Astrocyte of the cerebellum (primary cell): Measurements from ENCODE around the gene PROCR.

Experiments used
- DNase-seq: peaks from one replicate; pipeline ENCODE4 v3.0.0-alpha.2; 2011; ENCODE audit warnings: low read depth
- H3K4me3 ChIP-seq: 2 replicates; pipeline ENCODE4 v1.5.1; 2011; ENCODE audit warnings: mild to moderate bottlenecking, low read depth, low read length, moderate library complexity
- CTCF ChIP-seq: IDR thresholded peaks from 2 replicates; pipeline ENCODE4 v1.5.1; 2012; ENCODE audit warnings: low read length, low read depth, moderate library complexity, mild to moderate bottlenecking; ENCODE audit errors: missing control alignments
- in situ Hi-C: cut with HindIII; loops from 2 replicates; pipeline ENCODE4 v1.10.0; 2017; ENCODE audit warnings: low sequenced_read_pairs

The PROCR gene

GRCh38 chr20:35215066-35215956 is 43.4 kb downstream of the PROCR start:
- no peak overlapping the region for H3K4me3 ChIP-seq
- DNase-seq = no peak
- no peak for TF ChIP-seq CTCF
- in situ Hi-C loops = no loop called here

- no peak for DNase-seq
- in situ Hi-C loops = no loop called here
- TF ChIP-seq CTCF = no peak
- H3K4me3 ChIP-seq = no peak overlapping the region
Observed at GRCh38 chr20:35216541-35216940, 44.7 kb downstream of the PROCR start.

GRCh38 chr20:35223941-35224340 is 52.1 kb downstream of the PROCR start:
- in situ Hi-C loops = no loop called here
- no peak overlapping the region for H3K4me3 ChIP-seq
- TF ChIP-seq CTCF = no peak
- DNase-seq = no peak

- in situ Hi-C loops = no loop called here
- TF ChIP-seq CTCF = no peak
Observed at GRCh38 chr20:35224536-35224935, 52.7 kb downstream of the PROCR start.

DNA sequence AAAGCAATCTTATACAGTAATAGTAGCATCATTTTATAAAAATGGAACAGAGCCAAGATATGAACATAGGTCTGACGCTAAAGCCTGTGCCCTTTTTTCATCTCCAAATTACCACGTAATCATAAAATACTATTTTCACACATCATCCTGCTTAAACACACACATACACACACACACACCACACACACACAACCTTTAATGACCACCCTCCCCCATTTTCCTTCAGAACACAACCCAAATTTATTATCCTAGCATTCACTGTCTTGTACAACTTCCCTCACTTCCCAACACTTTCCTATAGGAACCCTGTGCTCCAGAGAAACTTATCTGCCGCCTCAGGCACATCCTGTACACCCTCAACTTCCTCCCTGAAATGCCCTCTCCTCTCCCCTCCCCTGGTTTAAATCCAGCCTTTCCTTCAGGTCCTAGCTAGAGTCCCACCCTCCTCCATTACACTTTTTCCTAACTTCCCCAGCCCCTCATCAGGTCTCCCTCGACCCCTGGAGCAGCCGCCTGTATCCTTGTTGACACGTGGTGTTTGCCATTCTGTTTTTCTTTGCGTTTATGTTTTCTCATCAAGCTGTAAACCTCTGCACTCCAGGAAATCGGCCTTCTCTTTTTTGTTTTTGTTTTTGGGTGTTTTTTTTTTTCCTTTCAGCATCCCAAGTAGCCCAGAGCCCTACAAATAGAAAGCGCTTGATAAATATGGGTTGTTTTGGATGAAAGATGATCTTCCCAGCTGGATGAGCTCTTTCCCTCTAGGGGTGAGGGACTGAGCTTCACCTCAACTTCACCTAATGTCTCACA is 53.6 kb downstream of the PROCR start:
- no peak for TF ChIP-seq CTCF
- in situ Hi-C loops = no loop called here
- no peak for DNase-seq
- H3K4me3 ChIP-seq = no peak overlapping the region

More at GRCh38 chr20:35224536-35224935, 52.7 kb downstream of the PROCR start:
- H3K4me3 ChIP-seq = no peak overlapping the region
- no peak for DNase-seq

DNA sequence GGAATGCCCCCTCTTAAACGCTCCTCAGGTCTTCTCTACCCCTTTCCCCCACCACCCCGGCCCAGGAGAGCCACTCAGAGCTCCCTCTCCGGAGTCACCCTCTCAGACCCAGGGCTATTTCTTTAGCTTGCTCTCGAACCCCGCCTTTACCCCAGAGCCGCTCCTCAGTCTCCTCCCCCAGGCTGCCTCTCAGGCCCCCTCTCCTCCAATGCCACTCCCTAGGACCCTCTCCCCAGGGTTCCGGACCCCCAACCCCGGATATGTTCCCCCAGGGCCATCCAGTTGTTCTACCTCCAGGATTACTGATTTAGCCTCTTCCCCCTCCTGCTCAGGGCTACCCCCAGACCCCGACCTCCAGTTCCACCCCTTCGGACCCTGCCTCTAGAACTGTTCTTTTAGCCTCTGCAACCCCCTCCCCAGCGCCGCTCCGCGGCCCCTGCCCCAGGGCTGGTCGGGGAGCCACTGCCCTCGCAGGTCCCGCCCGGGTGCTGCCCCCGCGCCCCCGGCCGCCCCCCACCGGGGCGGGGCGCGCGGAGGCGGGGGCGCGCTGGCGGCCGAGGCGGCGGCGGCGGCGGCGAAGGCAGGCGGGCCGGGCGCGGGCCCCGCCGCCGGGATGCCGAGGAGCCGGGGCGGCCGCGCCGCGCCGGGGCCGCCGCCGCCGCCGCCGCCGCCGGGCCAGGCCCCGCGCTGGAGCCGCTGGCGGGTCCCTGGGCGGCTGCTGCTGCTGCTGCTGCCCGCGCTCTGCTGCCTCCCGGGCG is 54.4 kb downstream of the PROCR start, which contains the start of gene MMP24:
Gene MMP24, plus strand, starts transcription at position 565 of the 758 bp plus-strand sequence. Its CDS starts 49 bp downstream, at position 614.
- DNase-seq = no peak
- in situ Hi-C loops = no loop called here
- peak within 1 kb of the TSS; percentile 21 for H3K4me3 ChIP-seq
- no peak for TF ChIP-seq CTCF
